Colon (tissue), 2 donors: ENCODE results near the gene CARD11.
"Not testable (repeated sequence)": the region's sequence is repeated elsewhere in the genome, so short reads cannot be mapped to it uniquely, and the experiment has no call there.

Experiments
- FAIRE-seq: peaks from 2 replicates; lab custom pipeline; 2012; peaks lifted over from hg19 to GRCh38; lab: Jason Lieb, UNC
- donor health status: control.
- donor health status: control.

CARD11 gene

GRCh38 chr7:3064067-3064466 is 20.4 kb upstream of the CARD11 start:
- FAIRE-seq, result no peak

GRCh38 chr7:3063016-3063753 is 19.5 kb upstream of the CARD11 start:
- no peak for FAIRE-seq

DNA sequence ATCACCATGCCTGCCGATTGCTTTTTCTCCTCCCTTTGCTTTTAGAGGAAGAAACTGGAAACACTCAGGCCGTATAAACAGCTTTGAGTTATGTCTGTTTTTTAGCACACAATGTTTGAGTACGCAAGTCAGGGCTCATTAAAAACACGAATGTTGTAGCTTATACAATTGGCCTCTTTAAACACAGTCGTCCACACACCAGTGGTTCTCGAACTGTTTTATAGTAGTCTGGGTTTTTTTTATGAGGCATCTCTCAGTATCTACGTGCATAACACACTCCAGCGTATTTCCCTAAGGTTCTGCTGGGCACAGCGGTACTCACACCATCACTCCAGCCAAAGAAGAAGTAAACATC is 13.4 kb upstream of the CARD11 start:
- no peak for FAIRE-seq

- no peak for FAIRE-seq
Observed at GRCh38 chr7:3056234-3057065, 12.8 kb upstream of the CARD11 start.

DNA sequence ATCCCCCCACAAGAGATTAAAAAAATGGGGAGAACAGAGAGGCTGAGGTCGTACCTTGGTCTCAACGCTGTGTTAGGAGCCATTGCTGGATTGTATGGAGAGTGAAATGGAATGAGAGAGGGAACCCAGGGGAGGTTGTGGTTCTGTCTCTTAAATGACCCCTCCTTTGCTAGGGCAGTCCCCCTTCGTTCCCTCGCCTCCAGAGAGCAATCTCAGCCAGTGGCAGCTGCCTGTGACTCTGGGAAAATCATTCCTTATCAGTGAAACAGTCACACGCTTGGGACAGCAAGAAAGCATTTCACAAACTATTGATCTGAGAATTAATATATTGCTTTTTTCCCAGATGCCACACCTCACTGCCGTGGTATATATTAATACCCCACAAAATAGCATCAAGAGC is 12.0 kb upstream of the CARD11 start:
- FAIRE-seq, result no peak

- FAIRE-seq, result no peak
Observed at GRCh38 chr7:3042861-3043489, 692 bp downstream of the CARD11 start.

DNA sequence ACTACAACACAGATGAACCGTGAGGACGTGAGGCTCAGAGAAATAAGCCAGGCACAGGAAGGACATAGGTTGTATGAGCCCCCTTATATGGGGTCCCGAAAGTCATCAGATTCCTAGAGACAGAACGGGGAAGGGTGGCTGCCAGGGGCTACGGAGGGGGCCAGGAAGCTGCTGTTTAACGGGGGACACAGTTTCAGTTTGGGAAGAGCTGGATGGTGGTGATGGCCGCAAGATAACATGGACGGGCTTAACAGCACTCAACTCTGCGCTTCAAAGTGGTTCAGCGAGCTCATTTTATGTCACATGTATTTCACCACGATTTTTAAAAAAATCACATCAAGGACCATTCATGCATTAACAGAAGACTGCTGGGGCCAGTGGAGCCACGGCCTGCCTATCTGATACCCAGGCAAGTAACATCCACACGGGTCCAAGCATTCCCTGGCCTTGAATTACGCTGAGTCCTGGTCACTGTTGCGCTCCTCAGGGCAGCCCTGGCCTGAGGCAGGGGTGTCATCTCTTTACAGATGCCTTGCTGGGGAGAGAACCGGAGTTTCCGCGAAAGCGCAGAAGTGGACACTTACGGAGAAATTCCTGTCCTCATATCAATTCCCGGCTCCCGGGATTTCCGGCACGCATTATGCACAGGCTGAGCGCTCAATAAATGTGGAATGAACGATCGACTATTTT is 1.5 kb downstream of the CARD11 start:
- FAIRE-seq, result no peak

DNA sequence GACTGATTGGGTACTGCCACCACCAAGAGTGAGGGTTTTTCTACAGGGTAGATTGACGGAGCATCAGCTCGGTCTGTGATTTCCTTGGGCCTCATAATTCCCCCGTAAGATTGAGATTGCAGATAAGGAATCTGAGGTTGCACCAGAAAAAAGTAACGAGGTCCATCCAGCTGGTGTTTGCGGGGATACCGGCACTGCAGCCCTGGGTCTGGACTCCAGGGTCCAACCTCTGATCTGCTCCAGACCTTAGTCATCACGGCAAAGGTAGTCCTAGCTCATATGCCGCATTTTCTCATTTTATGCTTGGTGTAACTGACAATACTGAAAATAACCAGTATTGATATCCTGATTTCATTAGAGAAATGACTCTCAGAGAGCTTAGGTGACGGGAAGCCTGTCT is 3.9 kb downstream of the CARD11 start:
- no peak for FAIRE-seq

GRCh38 chr7:3038011-3038410 is 5.7 kb downstream of the CARD11 start:
- FAIRE-seq, result not testable (repeated sequence)

- no peak for FAIRE-seq
Observed at GRCh38 chr7:3037259-3037658, 6.4 kb downstream of the CARD11 start.

- FAIRE-seq, result no peak
Observed at GRCh38 chr7:3034591-3035150, 9.0 kb downstream of the CARD11 start.

DNA sequence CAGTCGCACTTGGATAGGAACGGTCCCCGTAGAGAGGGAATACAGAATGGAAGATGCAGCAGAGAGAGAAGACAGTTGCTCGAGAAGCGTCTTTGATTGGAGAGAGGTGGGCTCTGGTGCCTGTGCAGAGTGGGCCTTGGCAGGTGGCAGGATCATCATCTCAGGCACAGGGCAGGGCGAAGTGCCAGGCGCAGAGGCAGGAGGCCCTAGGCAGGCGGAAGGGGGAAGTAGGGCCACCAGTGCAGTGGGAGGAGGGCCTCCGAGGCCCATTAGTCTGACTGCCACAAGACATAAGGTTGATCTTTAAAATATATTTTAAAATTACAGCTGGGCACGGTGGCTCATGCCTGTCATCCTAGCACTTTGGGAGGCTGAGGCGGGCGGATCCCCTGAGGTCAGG is 10.1 kb downstream of the CARD11 start:
- FAIRE-seq, result no peak

DNA sequence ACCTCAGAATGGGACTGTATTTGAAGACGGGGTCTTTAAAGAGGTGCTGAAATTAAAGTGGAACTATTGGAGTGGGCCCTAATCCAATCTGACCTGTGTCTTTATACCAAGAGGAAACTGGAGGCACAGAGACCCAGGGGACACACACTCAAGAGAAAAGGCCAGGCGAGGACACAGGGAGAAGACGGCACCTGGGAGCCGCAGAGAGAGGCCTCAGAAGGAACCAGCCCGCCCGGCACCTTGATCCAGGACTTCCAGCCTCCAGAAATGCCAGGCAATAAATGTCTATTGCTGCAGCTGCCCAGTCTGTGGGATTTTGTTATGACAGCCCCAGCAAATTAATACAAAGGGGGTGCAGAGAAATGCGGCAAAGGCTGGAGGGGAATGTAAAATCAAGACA is 10.5 kb downstream of the CARD11 start:
- FAIRE-seq, result no peak

DNA sequence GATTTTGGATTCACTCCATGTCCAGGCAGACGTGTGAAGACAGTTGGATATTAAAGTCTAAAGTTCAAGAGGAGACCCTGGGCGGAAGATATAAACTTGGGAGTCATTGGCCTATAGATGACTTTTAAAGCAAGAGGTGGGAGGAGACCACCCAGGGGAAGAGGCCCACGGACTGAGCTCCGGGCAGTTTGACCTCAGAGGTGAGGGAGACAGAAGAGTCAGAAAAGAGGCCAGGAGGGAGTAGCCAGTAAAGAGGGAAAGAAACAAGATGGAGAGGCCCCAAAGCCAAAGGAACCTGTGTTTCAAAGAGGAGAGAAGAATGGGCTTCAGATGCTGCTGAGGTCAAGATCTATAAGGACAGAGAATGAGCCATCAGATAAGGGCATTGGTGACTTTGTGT is 11.4 kb downstream of the CARD11 start:
- FAIRE-seq, result no peak

- FAIRE-seq, result no peak
Observed at GRCh38 chr7:3029138-3029537, 14.5 kb downstream of the CARD11 start.

DNA sequence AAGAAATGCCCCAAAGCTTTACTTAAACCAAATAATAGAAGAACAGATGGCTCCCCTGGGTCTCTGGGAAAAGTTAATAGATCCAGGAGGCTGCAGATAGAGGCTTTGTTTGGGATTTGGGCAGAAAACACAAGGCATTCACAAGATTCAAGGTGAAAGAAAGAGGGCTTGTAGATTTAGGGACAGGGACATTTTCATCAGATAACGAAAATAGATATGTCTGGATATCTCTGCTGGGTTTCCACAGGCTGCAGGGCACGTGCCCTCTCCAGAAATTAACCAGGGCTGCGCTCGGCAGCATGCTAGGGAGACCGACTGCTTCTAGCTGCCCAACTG is 14.9 kb downstream of the CARD11 start:
- no peak for FAIRE-seq

GRCh38 chr7:3028071-3028757 is 15.5 kb downstream of the CARD11 start:
- no peak for FAIRE-seq

- FAIRE-seq, result no peak
Observed at GRCh38 chr7:3027005-3027845, 16.4 kb downstream of the CARD11 start.

GRCh38 chr7:3025616-3026015 is 18.1 kb downstream of the CARD11 start:
- FAIRE-seq, result no peak

GRCh38 chr7:3021825-3022224 is 21.8 kb downstream of the CARD11 start:
- FAIRE-seq, result no peak

DNA sequence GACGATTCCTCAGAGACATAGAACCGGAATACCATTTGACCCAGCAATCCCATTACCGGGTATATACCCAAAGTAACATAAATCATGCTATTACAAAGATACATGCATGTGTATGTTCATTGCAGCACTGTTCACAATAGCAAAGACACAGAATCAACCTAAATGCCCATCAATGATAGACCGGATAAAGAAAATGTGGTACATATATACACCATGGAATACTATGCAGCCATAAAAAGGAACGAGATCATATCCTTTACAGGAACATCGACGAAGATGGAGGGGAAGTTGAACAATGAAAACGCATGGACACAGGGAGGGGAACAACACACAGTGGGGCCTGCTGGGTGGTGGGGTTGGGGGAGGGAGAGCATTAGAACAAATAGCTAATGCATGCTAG is 22.4 kb downstream of the CARD11 start:
- FAIRE-seq, result not testable (repeated sequence)
